Measurements from ENCODE around the gene SASH3.

SASH3 gene

DNA sequence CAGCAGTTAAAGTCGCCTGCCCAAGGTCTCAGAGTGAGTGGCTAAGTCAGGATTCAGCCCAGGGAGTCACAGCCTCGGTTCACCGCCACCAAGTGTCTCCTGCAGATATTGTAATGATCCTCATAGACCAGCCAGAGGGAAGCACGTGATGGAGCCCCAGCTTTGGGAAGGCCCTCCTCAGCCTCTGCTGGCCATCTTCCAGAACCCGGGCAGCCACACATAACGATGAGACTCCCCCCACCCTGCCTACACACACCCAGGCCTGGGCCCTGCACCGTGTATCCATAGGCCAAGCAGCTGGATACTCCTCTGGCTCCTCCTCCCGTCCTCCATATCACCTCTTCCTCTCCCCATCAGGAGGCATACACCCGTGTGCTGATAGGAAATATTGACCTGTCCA is 19.6 kb upstream of the SASH3 start:
- no peak for DNase-seq

DNA sequence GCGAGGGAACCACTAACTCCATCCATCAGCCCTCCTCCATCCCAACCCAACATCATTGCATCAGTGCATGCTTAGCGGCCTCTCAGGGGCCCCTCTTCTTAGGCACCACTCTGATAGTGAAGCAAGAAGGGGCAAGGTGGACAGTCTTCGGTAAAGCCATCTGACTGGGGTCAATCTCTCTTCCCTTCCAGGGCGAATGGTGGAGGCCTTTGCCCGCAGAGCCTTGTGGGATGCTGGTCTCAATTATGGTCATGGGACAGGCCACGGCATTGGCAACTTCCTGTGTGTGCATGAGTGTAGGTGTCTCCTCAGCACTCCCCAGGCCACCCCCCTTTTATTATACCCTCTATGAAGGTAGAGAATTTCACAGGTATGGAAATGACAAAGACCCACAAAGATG is 18.8 kb upstream of the SASH3 start:
- no peak for DNase-seq

DNA sequence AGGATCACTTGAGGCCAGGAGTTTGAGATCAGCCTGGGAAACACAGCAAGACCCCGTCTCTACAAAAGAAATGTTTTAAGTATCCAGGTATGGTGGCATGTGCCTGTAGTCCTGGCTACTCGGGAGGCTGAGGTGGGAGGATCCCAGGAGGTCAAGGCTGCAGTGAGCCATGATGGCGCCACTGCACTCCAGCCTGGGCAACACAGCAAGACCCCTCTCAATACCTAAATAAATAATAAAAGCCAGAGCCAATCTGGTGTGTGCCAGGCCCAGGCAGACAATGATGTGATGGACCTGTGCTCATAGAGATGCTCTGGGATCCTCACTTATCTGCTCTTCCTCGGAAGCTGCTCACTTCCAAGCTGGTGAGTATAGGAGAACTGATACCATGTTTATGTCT is 18.2 kb upstream of the SASH3 start:
- DNase-seq, result no peak

DNA sequence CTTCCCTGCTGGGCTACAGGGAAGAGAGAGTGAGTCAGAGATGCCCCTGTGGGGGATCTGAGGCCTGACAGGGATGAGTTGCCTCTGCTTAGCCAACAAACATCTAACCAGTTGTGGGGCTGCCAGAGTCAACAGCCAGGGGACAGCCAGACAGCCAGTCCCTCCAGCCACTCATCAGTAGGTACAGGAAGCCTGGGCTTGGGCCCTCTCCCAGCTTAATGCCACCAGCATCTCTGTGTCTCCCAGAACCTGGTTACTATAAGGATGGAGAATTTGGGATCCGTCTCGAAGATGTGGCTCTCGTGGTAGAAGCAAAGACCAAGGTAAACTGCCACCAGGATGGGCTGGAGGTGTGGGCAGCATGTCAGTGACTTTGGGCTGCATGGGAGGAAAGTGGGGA is 17.3 kb upstream of the SASH3 start:
- DNase-seq, result no peak

DNA sequence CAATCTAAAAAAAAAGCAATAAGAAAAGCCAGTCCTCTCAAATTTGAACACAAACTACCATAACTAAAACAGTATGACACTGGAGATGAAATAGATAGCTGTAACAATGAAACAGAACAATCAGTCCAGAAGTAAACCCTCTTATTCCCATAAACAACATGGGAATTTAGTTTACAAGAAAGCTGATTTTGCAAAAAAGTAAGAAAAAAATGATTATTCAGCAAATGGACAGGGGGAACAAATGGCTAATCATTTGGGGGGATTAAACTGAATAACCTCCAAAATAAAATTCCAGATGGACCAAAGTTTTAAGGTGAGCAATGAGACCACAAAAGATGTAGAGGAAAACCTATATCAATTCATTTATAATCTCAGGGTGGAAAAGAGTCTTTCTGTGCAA is 16.1 kb upstream of the SASH3 start:
- DNase-seq, result no peak

DNA sequence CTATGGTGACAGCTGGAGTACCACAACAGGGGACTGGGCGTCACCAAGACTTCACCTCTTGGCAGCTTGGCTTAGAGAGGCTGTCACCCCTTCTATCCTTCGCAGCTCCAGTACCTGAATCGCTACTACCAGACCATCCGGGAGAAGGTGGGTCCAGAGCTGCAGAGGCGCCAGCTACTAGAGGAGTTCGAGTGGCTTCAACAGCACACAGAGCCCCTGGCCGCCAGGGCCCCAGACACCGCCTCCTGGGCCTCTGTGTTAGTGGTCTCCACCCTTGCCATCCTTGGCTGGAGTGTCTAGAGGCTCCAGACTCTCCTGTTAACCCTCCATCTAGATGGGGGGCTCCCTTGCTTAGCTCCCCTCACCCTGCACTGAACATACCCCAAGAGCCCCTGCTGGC is 11.6 kb upstream of the SASH3 start:
- DNase-seq, result no peak

DNA sequence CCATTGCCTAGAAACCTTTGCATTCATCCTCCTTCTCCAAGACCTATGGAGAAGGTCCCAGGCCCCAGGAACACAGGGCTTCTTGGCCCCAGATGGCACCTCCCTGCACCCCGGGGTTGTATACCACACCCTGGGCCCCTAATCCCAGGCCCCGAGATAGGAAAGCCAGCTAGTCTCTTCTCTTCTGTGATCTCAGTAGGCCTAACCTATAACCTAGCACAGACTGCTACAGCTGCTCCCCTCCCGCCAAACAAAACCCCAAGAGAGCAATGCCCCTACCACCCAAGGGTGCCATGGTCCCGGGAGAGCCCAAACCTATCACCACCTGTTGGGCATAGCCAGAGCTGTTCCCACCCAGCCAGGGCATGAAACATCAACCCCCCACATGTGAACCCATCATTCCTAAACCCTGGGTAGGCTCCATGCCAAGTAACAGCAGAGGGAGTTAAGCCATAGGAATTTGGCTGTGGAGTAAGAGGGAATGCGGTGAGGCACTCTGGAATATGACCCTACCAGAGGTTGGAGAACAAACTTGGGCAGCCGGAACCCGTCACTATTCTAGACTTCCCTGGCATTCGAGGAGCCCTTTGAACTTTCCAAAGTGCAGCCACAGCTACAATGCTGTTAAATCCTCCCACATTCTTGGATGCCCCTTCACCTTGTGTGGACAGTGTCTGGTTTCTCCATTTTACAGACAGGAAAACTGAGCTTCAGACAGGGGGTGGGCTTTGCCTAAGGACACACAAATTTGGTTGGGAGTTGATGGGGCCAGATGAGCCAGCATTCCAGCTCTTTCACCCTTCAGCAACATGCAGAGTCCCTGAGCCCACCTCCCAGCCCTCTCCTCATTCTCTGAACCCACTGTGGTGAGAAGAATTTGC is 10.9 kb upstream of the SASH3 start:
- no peak for DNase-seq

DNA sequence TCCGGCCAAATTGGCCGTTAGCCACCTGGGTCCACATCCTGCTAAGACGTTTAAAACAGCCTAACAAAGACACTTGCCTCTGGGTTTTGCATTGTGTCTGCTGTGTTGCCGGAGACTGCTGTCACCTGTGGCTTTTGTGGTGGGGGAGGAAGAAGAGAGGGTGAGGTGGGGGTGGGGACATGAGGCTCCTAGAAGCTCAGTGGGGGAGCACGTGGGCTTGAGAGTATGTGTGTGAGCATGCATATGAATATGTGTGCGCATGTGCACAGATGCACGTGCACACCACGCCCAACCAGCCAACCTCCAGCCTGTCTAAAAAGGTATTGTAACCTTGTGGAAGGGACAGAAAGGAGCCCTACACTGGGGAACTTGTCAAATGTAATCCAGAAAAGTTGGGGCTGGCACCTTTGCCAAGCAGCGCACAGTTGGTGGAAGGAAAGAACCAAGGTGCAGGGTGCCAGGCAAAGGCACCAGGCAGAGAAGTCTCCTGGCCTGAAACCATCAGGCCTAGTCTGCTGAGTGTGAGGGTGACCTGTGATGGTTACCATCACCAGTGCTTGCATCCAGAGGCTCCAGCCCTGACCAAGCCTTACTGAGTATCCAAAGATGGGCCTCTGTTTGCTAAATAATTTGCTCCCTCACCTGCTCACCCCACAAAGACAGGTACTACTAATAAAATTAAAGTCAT is 10.1 kb upstream of the SASH3 start:
- no peak for DNase-seq

DNA sequence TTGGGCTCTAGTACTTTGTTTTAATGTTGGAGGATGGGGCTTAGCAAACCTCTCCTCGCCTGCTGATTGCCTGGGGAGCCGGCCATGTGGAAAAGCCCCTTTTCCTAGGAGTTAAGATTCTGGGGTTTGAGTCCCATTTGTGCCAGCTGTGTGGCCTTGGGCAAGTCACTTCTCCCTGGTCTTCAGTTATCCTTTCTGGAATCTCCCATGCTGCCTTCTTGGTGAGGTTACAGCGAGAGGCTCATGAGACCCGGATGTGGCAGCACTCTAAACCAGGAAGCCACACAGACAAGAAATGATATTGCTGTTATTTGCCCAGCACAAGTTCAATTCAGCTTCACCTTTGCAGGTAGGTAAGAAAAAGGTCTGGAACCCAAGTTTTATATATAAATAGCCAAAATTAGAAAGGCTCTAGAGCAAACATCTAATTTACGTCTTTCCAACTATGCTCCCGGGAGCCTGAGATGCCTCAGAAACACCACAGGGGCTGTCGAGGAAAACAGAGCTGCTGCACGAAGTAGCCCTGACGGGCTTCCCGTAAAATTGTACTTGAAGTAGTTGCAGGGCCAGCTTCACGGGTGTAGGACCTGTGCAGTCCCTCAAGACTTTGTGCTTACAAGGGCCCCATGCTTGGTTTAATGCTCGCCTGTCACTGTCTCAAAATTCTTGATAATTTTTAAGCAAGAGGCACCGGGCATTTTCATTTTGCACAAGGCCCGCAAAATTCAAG is 8.3 kb upstream of the SASH3 start:
- no peak for DNase-seq

DNA sequence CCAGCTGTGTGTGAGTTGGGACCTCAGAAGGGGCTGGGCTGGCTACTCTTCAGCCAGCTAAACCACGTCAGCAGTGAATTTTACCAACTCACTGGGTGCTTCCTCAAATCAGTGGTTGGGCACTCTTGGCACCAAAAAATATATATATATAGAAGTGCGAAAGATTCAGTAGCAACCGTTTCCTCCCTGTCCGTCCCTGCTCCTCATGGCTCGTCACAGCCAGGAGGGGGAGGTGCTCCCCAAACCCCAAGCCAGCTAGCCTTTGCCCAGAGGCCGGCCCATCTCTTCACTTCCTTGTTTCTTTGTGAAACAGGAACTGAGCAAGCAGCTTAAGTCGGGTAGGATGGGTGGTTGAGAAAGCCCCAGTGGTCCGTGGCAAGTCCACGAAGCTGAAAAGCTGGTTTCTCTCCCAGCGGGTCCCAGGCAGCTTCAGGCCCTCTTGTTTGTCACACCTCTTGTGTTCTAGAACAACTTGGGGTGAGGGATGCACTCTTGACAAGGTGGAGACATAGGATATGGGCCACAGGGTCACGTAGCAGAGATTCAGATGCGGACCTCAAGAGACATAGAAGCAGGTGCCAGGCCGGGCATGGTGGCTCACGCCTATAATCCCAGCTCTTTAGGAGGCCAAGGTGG is 6.8 kb upstream of the SASH3 start:
- DNase-seq, result no peak

DNA sequence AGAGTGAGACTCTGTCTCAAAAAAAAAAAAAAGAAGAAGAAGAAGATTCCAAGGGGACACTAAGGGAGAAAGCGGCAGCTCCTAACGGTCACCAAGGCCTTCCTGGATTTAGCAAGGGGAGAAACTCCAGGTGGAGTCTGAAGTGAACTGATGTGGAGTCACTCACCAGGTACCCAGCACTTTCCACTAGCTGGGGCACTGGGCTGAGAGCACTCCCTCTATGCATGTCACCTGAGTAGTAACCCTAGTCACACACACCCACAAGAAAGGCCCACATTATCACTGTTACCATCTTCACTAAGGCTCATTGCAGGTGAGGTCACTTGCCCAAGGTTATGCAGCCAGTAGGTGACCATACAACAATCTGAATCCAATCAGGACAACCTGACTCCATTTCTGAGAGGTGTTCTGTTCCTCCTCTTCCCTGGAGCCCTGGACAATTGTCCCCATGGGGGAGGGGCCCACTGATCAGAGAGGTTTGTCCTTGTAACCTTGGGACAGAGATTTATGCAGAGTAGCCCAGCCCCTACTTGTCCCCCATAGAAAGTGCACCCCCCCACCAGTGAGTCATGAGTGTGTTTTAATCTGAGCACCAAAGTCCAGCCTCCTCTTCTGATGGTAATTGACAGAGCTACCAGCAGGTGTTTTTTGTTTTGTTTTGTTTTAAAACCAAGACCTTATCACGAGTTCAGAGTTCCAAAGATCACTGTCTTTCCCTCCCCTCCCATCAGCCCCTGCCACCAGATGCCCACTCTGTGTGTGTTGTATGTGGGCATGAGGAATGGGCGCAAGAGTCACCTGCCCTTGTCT is 5.9 kb upstream of the SASH3 start:
- DNase-seq, result no peak

DNA sequence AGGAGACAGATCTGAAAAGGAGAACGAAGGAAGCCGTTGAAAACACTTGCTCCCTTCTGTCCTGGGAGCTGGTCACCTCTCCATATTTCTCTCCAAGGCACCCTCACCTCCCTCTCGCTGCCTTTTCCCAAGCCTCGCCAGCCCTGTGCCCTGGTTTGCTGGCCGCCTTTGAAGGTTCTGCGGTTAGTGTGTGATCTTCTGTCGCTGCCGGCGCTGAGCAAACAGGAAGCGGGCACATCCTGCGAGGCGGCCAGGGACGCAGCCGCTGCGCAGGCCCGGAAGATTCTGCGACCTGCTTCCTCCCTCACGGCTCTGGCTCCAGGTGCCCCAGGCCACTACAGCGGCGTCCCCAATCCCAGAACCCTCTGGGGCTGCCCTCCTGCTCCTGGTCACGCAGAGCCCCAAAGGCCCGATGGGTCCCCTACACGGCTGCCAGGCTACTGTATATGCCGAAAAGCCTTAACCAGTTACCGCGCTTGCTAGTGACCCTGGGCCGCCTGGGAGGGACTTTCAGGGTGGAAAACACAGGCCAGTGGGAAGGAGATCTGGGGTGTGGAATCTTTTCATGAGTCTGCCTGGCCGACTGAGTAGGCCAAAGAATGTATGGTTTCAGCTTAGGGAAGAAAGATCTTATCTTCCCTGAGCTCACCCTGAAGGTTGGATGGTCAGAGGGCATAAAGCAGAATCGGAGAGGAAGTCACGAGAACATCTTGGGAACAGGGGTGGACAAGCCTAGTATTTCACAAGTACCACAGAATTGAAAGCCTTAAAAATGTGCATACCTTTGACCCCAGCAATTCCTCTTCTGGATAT is 2.3 kb upstream of the SASH3 start:
- DNase-seq, result peak; percentile 48

DNA sequence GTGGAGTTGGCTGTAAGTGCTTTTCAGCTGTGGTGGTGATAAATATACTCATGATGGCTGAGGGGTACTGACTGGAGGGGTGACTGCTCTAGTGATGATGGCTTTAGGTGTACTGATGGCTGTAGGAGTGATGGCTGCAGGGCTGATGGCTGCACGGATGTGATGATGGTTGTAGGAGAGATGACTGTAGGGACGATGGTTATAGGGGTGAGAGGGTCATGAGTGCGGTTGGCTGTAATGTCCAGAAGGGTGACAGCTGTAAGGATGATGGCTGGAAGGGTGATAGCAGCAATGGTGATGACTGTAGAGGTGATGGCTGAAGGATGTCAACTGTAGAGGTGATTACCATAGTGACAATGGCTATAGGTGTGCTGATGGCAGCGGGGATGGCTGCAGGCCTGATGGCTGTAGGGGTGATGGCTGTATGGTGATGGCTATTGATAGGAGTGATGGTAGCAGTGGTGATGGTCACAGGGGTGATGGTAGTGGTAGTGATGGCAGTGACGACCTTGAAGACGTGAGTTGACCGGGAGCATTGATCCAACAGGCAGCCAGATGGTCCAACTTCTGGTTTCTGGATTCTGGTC is 570 bp upstream of the SASH3 start:
- no peak for DNase-seq

DNA sequence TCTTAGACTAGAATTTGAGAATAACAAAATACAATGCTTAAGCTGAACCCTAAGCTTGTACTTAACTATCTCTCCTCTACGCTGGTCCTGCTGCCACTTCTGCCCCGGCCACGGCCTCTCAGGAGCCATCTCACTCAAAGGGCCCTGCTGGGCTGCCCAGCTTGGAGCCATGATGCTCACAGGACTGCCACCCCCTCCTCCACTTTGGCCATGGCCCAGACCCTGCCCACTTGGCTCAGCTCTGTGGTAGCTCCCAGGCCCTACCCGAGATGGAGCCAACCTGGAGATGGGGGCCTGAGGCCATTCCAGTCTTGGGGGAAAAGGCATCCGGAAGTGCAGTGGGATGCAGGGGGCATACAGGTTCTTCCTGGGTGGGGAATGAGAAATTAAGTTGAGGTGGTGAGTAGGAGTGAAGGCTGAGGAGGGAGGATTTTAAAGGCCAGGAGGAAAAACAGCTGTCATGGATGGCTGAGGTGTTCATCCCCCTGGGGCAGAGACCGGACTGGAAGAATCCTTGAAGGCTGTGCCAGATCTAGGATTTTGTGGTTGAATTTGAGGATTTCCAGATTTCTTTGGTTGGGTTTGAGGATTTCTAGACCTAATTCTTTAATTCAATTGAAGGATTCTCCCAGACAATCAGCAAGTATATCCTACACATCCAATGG is 824 bp downstream of the SASH3 start:
- no peak for DNase-seq

DNA sequence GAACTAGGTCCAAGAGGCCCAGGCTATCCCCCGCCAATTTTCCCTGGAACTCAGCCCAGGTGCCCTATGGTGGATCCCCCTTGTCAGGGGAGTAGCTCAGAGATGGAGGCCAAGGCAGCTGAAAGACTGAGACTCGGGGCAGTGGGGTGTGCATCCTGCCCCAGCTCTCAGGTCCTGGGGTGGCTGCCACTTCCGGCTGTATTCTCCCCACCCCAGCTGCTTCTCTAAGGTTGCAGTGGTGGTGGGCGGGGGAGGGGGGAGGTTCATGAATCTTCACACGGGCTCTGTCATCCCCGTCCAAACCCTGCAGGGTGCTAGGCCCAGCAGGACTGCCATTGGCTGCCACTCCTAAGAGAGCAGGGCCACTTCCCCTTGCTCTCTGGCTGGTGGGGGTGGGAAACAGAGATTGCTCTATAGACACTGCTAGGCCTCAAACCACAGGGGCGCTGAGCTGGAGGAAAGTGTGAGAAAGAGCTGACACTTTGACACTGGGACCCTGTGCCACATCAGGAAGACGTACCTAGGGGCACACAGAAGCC is 1.5 kb downstream of the SASH3 start:
- no peak for DNase-seq

DNA sequence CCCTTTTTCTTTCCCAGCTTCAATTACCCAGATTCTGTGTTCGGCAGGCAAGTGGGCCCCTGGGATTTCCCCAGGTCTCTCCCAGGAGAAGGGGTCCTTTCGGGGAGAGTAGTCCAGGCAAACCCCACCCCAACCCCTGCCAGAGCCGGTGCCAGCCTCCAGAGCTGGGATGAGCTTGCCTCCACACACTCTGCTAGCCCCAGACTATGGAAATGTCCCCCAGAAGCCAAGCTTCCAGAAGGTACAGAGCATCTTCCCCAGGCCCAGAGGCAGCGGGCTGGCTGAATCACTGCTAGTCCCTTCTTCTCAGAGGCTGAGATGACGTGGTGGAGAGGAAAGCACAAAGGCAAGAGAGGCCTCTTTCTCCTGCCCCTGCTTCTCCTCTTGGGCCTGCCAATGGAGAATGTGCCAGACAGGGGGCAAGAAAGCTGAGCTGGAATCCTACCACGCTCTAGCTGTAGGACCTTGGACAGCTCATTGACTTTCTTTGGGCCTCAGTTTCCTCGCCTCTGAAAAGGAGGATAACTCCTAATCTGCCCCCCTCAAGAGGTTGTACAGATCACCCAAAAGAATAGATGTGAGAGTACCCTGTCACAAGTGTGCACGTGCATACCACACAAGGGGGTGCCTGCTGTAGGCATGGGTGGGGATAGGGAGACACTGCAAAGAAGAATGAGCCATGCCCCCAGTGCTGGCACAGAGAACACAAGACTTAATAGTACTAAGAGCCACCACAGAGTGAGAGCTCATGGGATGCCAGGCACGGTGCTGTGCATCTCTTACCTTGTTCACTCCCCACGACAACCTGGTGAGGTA is 2.1 kb downstream of the SASH3 start:
- no peak for DNase-seq

DNA sequence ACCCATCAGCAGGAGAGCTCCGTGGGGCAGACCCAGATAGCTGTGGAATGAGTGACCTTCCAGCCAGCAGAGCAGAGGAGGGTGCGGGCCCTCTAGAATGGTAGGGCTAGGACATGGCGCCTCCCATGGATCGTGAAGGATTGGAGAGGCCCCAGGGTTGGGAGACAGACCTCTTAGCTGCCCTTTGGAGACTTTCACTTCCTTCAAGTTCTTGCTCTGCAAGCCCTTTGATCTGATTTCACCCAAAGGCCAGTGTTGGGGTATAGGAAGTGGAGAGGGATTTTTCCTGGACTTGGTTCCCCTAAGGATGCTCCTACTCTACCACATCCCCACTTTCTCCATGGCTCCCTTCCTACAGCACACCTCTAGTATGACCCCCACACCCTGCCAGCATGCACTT is 3.0 kb downstream of the SASH3 start:
- no peak for DNase-seq

DNA sequence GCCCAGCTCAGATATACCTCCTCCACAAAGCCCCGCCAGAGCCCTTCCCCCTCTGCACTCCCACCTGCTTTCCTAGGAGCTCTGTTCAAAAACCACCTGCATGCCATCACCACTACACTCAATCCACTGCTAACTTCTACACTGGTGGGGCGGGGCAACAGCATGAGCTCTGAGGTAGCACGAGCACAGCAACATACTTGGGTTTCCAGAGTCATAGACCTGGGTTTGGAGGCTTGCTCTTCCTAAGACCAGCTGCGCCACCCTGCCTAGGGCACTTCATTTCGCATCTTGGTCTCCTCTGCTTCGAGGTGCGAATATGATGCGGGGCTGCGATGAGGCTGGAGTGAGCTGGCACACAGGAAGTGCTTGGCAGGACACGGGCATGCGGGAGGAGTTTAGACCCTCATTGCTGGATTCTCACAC is 3.6 kb downstream of the SASH3 start:
- DNase-seq, result no peak

DNA sequence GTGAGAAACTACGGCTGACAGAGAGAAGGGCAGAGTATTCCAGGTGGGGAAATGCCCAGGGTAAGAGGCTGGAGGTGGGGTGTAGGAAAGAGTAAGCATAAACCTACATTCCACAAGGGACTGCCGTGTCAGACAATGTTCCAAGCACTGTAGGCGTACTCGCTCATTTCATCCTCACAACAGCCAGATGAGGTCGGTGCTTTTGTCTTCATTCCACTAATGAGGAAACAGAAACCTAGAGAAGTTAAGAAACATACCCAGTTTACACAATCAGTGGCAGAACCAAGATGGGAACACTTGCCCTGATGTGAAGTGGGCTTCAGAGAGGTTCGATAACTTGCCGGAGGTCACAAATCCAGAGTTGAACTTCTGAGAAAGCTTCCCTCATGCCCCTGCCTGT is 4.6 kb downstream of the SASH3 start:
- no peak for DNase-seq
